Hypothalamus (tissue), 51 donors: ENCODE results near the gene INPP4B.

Experiments
- DNase-seq, 51 donors: peaks; one replicate each; lab custom pipeline; 2025; lab: John Stamatoyannopoulos, UW

The INPP4B gene

DNA sequence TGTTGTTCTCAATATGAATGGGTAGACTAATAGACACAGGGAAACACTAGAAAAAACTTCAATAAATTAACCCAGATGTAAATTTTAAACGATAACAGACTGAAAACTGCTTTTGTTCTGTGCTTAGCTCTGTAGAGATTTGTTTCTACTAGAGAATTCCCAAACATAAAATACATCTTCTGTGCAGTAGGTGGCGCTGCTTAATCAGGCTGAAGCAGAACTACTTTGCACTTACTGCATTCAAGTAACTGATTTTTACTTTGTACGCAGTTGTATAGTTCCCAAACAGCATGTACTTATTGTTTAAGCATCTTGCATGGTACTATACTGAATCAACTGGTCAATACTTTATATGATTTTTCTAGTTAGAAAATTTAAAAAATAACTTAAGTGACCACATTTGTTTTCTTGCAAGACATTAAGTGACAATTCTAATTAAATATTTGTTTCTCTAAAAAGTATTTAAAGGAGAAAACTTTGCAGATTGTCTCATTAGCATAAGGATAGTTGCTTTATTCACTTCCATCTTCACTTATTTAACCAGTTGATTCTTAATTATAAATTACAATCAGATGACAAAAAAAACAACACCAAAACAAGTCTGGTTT, 719.1 kb downstream of the INPP4B start:
- peak in 20 of 51 donors; percentile 3 to 52 (median 20) for DNase-seq

DNA sequence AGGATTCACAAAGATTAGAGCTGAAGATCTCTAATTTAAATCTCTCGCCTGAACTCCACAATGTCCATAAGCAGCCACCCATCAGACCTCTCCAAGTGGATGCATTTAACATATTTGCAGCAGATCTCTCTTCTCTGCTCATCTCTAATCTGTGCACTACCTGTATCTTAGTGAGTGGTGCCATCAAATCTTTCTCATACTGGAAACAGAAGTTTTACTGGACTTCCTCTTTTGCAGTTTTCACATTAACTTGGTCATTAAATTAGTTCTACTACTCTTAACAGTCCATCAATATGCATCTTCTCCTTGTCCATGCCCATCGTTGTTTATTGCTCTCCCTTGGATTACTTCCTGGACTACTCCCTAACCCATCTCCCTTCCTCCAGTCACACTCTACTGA, 721.2 kb downstream of the INPP4B start:
- no peak for DNase-seq

DNA sequence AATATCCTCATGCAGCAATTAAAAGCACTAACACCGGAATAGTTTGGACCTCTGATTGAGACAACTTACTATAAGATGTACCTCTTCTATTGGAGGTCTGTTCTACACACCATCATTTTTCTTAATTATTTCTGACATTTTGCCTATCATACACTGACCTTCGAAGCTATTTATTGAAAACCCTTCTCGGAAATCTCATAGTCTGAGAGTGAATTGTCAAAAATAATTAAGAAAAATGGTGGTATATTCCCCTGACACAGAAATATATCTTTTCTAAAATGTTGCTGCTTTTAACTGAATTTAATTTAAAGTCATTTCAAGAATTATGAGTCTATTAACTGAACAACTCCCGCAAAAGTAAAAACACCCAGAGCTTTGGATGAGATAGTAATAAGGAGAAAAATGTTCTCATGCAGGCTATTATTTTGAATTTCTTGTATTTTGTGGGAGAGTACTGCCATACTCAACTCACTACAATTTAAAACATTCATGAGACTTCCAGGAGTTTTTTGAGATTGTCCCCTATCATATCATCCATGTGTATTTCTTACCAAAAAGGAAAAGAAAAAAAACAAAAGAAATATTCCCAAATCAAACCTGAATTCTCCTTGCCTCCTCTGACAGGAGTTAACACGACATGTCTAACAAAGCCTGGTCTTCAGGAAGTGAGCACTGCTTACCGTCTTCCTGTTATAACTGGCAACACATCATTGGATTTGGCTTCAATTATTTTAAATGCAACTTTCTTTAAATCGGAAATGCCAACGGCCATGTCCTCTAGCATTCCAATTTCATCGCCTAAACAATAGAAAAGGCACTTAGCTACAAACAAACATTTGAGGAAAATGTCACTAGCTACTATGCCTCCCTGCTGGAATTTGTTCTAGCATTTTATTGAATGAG, 724.4 kb downstream of the INPP4B start:
- DNase-seq, result no peak

DNA sequence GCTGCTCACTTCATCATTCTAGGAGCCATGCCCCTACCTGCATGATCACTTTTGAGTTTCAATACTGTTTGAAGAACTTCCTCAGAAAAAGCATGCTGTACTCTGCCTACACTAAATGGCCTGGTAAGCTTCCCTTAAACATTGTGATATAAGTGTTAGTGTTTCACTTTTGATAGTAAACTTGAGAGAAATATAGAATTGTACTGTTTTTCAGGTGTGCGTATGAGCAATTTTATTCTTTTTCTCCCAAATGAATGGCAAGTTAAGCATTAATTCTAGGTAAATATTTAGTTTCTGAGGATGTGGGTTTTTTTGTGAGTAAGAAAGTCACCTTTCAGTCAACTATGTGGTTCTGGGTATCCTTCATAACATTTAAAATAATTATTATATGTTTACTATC, 725.2 kb downstream of the INPP4B start:
- no peak for DNase-seq

GRCh38 chr4:142112451-142112850, 733.6 kb downstream of the INPP4B start:
- DNase-seq, result no peak

DNA sequence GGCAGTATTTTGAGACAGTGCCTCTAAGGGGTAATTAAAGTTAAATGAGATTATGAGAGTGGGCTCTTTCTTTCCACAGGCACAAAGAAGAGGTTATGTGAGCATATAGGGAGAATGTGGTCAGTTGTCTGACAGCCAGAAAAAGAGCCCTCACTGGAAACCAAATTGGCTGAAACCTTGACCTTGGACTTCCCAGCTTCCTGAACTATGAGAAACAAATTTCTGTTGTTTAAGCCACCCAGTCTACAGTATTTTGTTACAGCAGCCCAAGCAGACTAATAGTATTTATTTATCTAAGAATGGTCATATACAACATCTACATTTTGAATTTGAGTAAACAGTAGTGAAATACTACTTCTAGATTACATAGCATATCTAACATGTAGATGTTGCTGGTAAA, 736.0 kb downstream of the INPP4B start:
- no peak for DNase-seq

GRCh38 chr4:142104041-142104440, 742.1 kb downstream of the INPP4B start:
- DNase-seq, result no peak

GRCh38 chr4:142101401-142101800, 744.7 kb downstream of the INPP4B start:
- no peak for DNase-seq

- DNase-seq, result no peak
These were observed 745.2 kb downstream of the INPP4B start for GRCh38 chr4:142100941-142101340.

GRCh38 chr4:142098900-142099545, 747.1 kb downstream of the INPP4B start:
- DNase-seq, result no peak

- DNase-seq, result no peak
These were observed 747.7 kb downstream of the INPP4B start for GRCh38 chr4:142098380-142098779.

- DNase-seq, result no peak
These were observed 749.1 kb downstream of the INPP4B start for GRCh38 chr4:142097015-142097414.

GRCh38 chr4:142095886-142096605, 750.1 kb downstream of the INPP4B start:
- DNase-seq, result no peak

GRCh38 chr4:142092941-142093340, 753.2 kb downstream of the INPP4B start:
- no peak for DNase-seq

- no peak for DNase-seq
These were observed 754.4 kb downstream of the INPP4B start for GRCh38 chr4:142091691-142092182.

- DNase-seq, result no peak
These were observed 755.0 kb downstream of the INPP4B start for GRCh38 chr4:142091085-142091513.

GRCh38 chr4:142088906-142089305, 757.2 kb downstream of the INPP4B start:
- DNase-seq, result no peak

- DNase-seq, result no peak
These were observed 760.4 kb downstream of the INPP4B start for GRCh38 chr4:142085513-142086292.

- DNase-seq, result no peak
These were observed 762.8 kb downstream of the INPP4B start for GRCh38 chr4:142083264-142083663.

GRCh38 chr4:142081025-142081424, 765.1 kb downstream of the INPP4B start:
- DNase-seq, result no peak
